Panc1 (cell line): ENCODE data around the gene PKN3.

Source experiments
- CTCF ChIP-seq: fragments of 450-650 bp; IDR thresholded peaks from 2 replicates; pipeline ENCODE4 v1.5.1; 2017; ENCODE audit warnings: mild to moderate bottlenecking
- POLR2AphosphoS5 ChIP-seq: IDR thresholded peaks from 2 replicates; pipeline ENCODE4 v1.6.1; 2012; ENCODE audit warnings: mild to moderate bottlenecking, low read depth, low read length, moderate library complexity
- REST ChIP-seq, 2 experiments: IDR thresholded peaks; 2 replicates each; pipeline ENCODE4 v1.6.1; 2011 to 2012; ENCODE audit warnings: low read depth in 2 of 2, control low read depth in 1 of 2, low read length in 1 of 2, mild to moderate bottlenecking in 1 of 2, moderate library complexity in 1 of 2; ENCODE audit not compliant: insufficient read depth in 1 of 2

- TF ChIP-seq POLR2AphosphoS5, result no peak
- TF ChIP-seq CTCF, result no peak
- no peak for TF ChIP-seq REST (IDR thresholded peaks at IDR 0.05; ENCODE audit: insufficient read depth in 1 of 2, low read depth in 2 of 2, low read length in 1 of 2)
Measured at GRCh38 chr9:128732576-128732975, 30.3 kb downstream of the PKN3 start.
